Activated CD4-positive, alpha-beta T cell treated with anti-CD3 and anti-CD28 coated beads for 36 hours (primary cell): ENCODE data around the gene FBXO3. TPM values are rescaled to one million over a fixed set of nuclear protein-coding genes. Genes with fewer than 3 reads are reported as not detected.
"Not testable (repeated sequence)": the region's sequence is repeated elsewhere in the genome, so short reads cannot be mapped to it uniquely, and the experiment has no call there.

Experiments used
- ATAC-seq: fragments of 200-7000 bp; cut with Tn5 transposase; one replicate; pipeline ENCODE4 v1.10.0; 2021; ENCODE audit warnings: mild to moderate bottlenecking, moderate library complexity
- CTCF ChIA-PET: fragments of 350-600 bp; sonication (Branson Sonifier 250); formaldehyde crosslinking; loops from one replicate; lab custom pipeline; 2021; ENCODE audit warnings: antibody characterized with exemption; lab: Charles Lee
- POLR2A ChIA-PET: fragments of 350-600 bp; sonication (Branson Sonifier 250); formaldehyde crosslinking; loops from one replicate; lab custom pipeline; 2021; ENCODE audit warnings: antibody characterized with exemption, inconsistent platforms; lab: Charles Lee
- DNase-seq: peaks from one replicate; pipeline ENCODE4 v3.0.0-alpha.2; 2020
- H3K27ac Mint-ChIP-seq: one replicate; pipeline ENCODE4 v1.8.0; 2021; ENCODE audit warnings: mixed read lengths
- H3K27me3 Mint-ChIP-seq: one replicate; pipeline ENCODE4 v1.8.0; 2021; ENCODE audit warnings: mixed read lengths
- H3K36me3 Mint-ChIP-seq: one replicate; pipeline ENCODE4 v1.8.0; 2021; ENCODE audit warnings: low read depth, mixed read lengths
- H3K4me1 Mint-ChIP-seq: one replicate; pipeline ENCODE4 v1.8.0; 2021; ENCODE audit warnings: mixed read lengths
- H3K4me3 Mint-ChIP-seq: one replicate; pipeline ENCODE4 v1.8.0; 2021; ENCODE audit warnings: mild to moderate bottlenecking, moderate library complexity, mixed read lengths
- H3K9me3 Mint-ChIP-seq: one replicate; pipeline ENCODE4 v1.8.0; 2021; ENCODE audit warnings: low read depth, mixed read lengths
- intact Hi-C, 2 experiments: fragments of 100-400 bp; cut with DNase I in 1 of 2; cut with micrococcal nuclease in 1 of 2; formaldehyde crosslinking; loops; one replicate each; pipeline versions ENCODE4 v1.14.2 to v1.15.1; 2022 to 2024; cut with DNase I, micrococcal nuclease
- total RNA-seq, 2 experiments: library from RNA; stranded (reverse); gene quantifications; one replicate each; pipeline ENCODE4 v1.2.3, GENCODE V29; 2021

The FBXO3 gene
- total RNA-seq, 2 experiments from 2014 or later = 11.4 to 12.2 TPM

- POLR2A ChIA-PET = interaction anchor here (0.6 to 0.7 kb wide), 3 partner anchors 127 to 355 kb away, joined by 3 to 7 read pairs (median 4); no protein-coding TSS in a partner anchor
- Mint-ChIP-seq H3K36me3 (peaks cover 21% of the 10 kb centered on the region), H3K4me3 (no peak overlapping the region), H3K9me3 (no peaks in the 10 kb centered on the region), H3K4me1 (peaks cover under 1% of the 10 kb centered on the region), H3K27ac (no peak overlapping the region), H3K27me3 (no peaks in the 10 kb centered on the region)
- CTCF ChIA-PET = interaction anchor here (0.5 to 4.4 kb wide), 19 partner anchors 9 to 353 kb away, joined by 3 to 66 read pairs (median 5); partner anchors contain the start of genes C11orf91 and CD59
- intact Hi-C loops = loop anchor here (1.0 kb wide), 2 partner anchors 26 to 113 kb away; no protein-coding TSS in a partner anchor
- peak; percentile 75 for ATAC-seq
- no peak for DNase-seq
Observed at GRCh38 chr11:33716243-33716642, 58.1 kb downstream of the FBXO3 start.

- CTCF ChIA-PET = interaction anchor here (0.6 to 3.4 kb wide), 5 partner anchors 9 to 820 kb away, joined by 3 to 16 read pairs (median 4); partner anchors contain the start of gene C11orf91
- H3K4me1 Mint-ChIP-seq = no peaks in the 10 kb centered on the region
- no peak for DNase-seq
- H3K27ac Mint-ChIP-seq = no peak overlapping the region
- intact Hi-C loops = no loop called here
- POLR2A ChIA-PET = no interaction called here
- H3K9me3 Mint-ChIP-seq = no peaks in the 10 kb centered on the region
- H3K4me3 Mint-ChIP-seq = no peak overlapping the region
- H3K36me3 Mint-ChIP-seq = peaks cover 21% of the 10 kb centered on the region
- H3K27me3 Mint-ChIP-seq = no peaks in the 10 kb centered on the region
- ATAC-seq = no peak
Observed at GRCh38 chr11:33713856-33714398, 60.4 kb downstream of the FBXO3 start.

GRCh38 chr11:33713151-33713855 lies 61.0 kb downstream of the FBXO3 start:
- Mint-ChIP-seq H3K9me3 (no peaks in the 10 kb centered on the region), H3K4me1 (no peaks in the 10 kb centered on the region), H3K36me3 (peaks cover 20% of the 10 kb centered on the region), H3K27me3 (no peaks in the 10 kb centered on the region), H3K27ac (no peak overlapping the region), H3K4me3 (no peak overlapping the region)
- CTCF ChIA-PET = interaction anchor here (0.6 to 1.1 kb wide), 4 partner anchors 9 to 819 kb away, joined by 3 to 7 read pairs (median 3); no protein-coding TSS in a partner anchor
- POLR2A ChIA-PET = no interaction called here
- DNase-seq (no peak), ATAC-seq (no peak)
- intact Hi-C loops = no loop called here

- H3K4me3 Mint-ChIP-seq = no peak overlapping the region
- no peak overlapping the region for H3K27ac Mint-ChIP-seq
- ChIA-PET CTCF (no interaction called here), POLR2A (no interaction called here)
- no peak for DNase-seq
- H3K4me1 Mint-ChIP-seq = no peaks in the 10 kb centered on the region
- H3K27me3 Mint-ChIP-seq = no peaks in the 10 kb centered on the region
- H3K9me3 Mint-ChIP-seq = no peaks in the 10 kb centered on the region
- no peak for ATAC-seq
- intact Hi-C loops = no loop called here
- H3K36me3 Mint-ChIP-seq = peaks cover 20% of the 10 kb centered on the region
Observed at GRCh38 chr11:33712436-33712835, 61.9 kb downstream of the FBXO3 start.

GRCh38 chr11:33709466-33709865 lies 64.9 kb downstream of the FBXO3 start:
- Mint-ChIP-seq H3K9me3 (no peaks in the 10 kb centered on the region), H3K4me3 (no peak overlapping the region), H3K4me1 (no peaks in the 10 kb centered on the region), H3K36me3 (peaks cover 12% of the 10 kb centered on the region), H3K27me3 (no peaks in the 10 kb centered on the region), H3K27ac (no peak overlapping the region)
- ChIA-PET CTCF (no interaction called here), POLR2A (no interaction called here)
- no peak for ATAC-seq
- DNase-seq = no peak
- intact Hi-C loops = no loop called here

- Mint-ChIP-seq H3K36me3 (peaks cover 12% of the 10 kb centered on the region), H3K9me3 (no peaks in the 10 kb centered on the region), H3K4me1 (no peaks in the 10 kb centered on the region), H3K27ac (no peak overlapping the region), H3K27me3 (no peaks in the 10 kb centered on the region), H3K4me3 (no peak overlapping the region)
- no peak for DNase-seq
- no peak for ATAC-seq
- CTCF ChIA-PET = no interaction called here
- POLR2A ChIA-PET = no interaction called here
- intact Hi-C loops = no loop called here
Observed at GRCh38 chr11:33708985-33709384, 65.3 kb downstream of the FBXO3 start.

- H3K4me3 Mint-ChIP-seq, ATAC-seq, H3K9me3 Mint-ChIP-seq, DNase-seq, H3K4me1 Mint-ChIP-seq, H3K27me3 Mint-ChIP-seq, intact Hi-C loops, POLR2A ChIA-PET, H3K27ac Mint-ChIP-seq: not testable (repeated sequence)
- peaks cover 12% of the 10 kb centered on the region for H3K36me3 Mint-ChIP-seq
- CTCF ChIA-PET = interaction anchor here (1.3 kb wide), 1 partner anchor 8 kb away, joined by 5 read pairs; no protein-coding TSS in a partner anchor
Observed at GRCh38 chr11:33707831-33708230, 66.5 kb downstream of the FBXO3 start.

GRCh38 chr11:33706966-33707365 lies 67.4 kb downstream of the FBXO3 start:
- Mint-ChIP-seq H3K27me3 (no peaks in the 10 kb centered on the region), H3K36me3 (peaks cover 12% of the 10 kb centered on the region), H3K27ac (no peak overlapping the region), H3K4me3 (no peak overlapping the region), H3K4me1 (no peaks in the 10 kb centered on the region), H3K9me3 (no peaks in the 10 kb centered on the region)
- ChIA-PET POLR2A (no interaction called here), CTCF (interaction anchor here (0.8 to 1.6 kb wide), 3 partner anchors 9 to 36 kb away, joined by 3 to 6 read pairs (median 5); no protein-coding TSS in a partner anchor)
- DNase-seq (no peak), ATAC-seq (no peak)
- intact Hi-C loops = no loop called here

GRCh38 chr11:33706546-33706945 lies 67.8 kb downstream of the FBXO3 start:
- Mint-ChIP-seq H3K27me3 (no peaks in the 10 kb centered on the region), H3K36me3 (peaks cover 12% of the 10 kb centered on the region), H3K27ac (no peak overlapping the region), H3K4me1 (no peaks in the 10 kb centered on the region), H3K9me3 (no peaks in the 10 kb centered on the region), H3K4me3 (no peak overlapping the region)
- DNase-seq = no peak
- intact Hi-C loops = no loop called here
- POLR2A ChIA-PET = no interaction called here
- ATAC-seq = no peak
- CTCF ChIA-PET = interaction anchor here (0.8 to 1.6 kb wide), 3 partner anchors 9 to 36 kb away, joined by 3 to 6 read pairs (median 5); no protein-coding TSS in a partner anchor

- ATAC-seq (no peak), DNase-seq (no peak)
- no peaks in the 10 kb centered on the region for H3K9me3 Mint-ChIP-seq
- H3K4me3 Mint-ChIP-seq = no peak overlapping the region
- H3K36me3 Mint-ChIP-seq = peaks cover 7% of the 10 kb centered on the region
- POLR2A ChIA-PET = no interaction called here
- intact Hi-C loops = loop anchor here in 1 of 2 experiments (5.0 kb wide), 1 partner anchor 1122 kb away; the partner anchor contains the start of gene EIF3M
- H3K27ac Mint-ChIP-seq = no peak overlapping the region
- H3K27me3 Mint-ChIP-seq = peaks cover 4% of the 10 kb centered on the region
- H3K4me1 Mint-ChIP-seq = peaks cover 10% of the 10 kb centered on the region
- CTCF ChIA-PET = interaction anchor here (0.6 to 2.3 kb wide), 6 partner anchors 10 to 123 kb away, joined by 3 to 7 read pairs (median 3); no protein-coding TSS in a partner anchor
Observed at GRCh38 chr11:33704240-33705002, 69.9 kb downstream of the FBXO3 start.

- H3K4me3 Mint-ChIP-seq = no peak overlapping the region
Observed at GRCh38 chr11:33703788-33704187, 70.5 kb downstream of the FBXO3 start.

More at GRCh38 chr11:33703788-33704187, 70.5 kb downstream of the FBXO3 start:
- ChIA-PET CTCF (interaction anchor here (2.3 kb wide), 1 partner anchor 13 kb away, joined by 6 read pairs; no protein-coding TSS in a partner anchor), POLR2A (no interaction called here)
- intact Hi-C loops = loop anchor here in 1 of 2 experiments (5.0 kb wide), 1 partner anchor 1121 kb away; the partner anchor contains the start of gene EIF3M
- H3K27ac Mint-ChIP-seq = no peak overlapping the region
- H3K4me1 Mint-ChIP-seq = peaks cover 10% of the 10 kb centered on the region
- no peaks in the 10 kb centered on the region for H3K9me3 Mint-ChIP-seq
- DNase-seq (no peak), ATAC-seq (no peak)
- peaks cover 4% of the 10 kb centered on the region for H3K27me3 Mint-ChIP-seq
- H3K36me3 Mint-ChIP-seq = peaks cover 1% of the 10 kb centered on the region
